Stimulated activated CD4-positive, alpha-beta T cell treated with anti-CD3 and anti-CD28 coated beads, Interleukin-12 subunit alpha, Interleukin-12 subunit beta, amount 100 ng/mL, for 24 hours (primary cell): Measurements from ENCODE around the gene SPNS2.

Experiments
- DNase-seq, 2 experiments: peaks; one replicate each; pipeline ENCODE4 v3.0.0-alpha.2; 2020; ENCODE audit warnings: low read depth in 2 of 2

SPNS2 gene

DNA sequence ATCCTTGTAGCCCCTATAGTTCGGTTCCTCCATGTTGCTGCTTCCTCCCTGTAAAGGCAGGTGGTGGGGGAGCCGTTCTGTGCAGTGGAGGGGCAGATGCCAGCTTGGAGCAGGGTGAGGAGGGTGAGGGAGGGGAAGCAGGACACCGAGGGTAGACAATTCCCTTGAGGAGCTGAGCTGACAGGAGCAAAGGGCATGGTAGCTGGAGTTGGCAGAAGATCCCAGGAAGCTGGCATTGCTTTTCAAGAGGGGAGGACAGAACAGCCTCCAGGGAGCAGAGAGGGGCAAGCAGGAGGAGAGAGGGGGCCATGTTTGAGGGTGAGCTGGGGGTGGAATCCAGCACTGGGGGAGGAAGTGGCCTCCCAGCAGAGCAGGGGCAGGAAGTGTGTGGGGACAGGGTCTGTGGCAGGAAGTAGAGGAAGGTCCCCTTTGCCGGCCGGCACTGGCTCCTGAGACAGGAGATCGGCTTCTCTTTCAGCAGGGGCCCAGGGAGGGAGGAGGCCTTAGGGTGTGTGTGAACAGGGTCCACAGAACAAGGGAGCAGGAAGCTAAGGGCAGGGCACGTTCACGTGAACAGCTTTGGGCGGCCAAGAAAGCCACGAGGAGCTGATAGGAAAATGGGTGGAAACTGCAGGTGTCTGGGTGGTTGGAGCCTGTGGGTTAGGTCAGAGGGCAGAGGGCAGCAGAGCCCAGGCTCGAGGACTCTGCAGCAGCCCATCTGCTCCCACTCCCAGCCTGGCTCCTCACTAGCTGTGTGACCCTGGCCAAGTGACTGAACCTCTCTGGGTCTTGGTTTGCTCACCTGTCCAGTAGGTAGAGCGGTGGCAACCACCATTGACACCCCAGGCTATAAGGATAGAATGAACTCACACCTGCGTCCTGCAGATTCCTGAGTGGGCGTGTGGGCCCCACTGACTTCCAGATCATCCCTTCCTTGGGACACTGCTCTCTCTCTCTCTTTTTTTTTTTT lies 17.5 kb upstream of the SPNS2 start:
- peak in 1 of 2 experiments; percentile 27 for DNase-seq

GRCh38 chr17:4482338-4483011 lies 16.2 kb upstream of the SPNS2 start:
- DNase-seq, result no peak

- DNase-seq, result no peak
Observed at GRCh38 chr17:4483012-4483840, 15.5 kb upstream of the SPNS2 start.

- peak; percentile 24 to 45 for DNase-seq
Observed at GRCh38 chr17:4485676-4486646, 12.7 kb upstream of the SPNS2 start.

- DNase-seq, result no peak
Observed at GRCh38 chr17:4487296-4487695, 11.4 kb upstream of the SPNS2 start.

DNA sequence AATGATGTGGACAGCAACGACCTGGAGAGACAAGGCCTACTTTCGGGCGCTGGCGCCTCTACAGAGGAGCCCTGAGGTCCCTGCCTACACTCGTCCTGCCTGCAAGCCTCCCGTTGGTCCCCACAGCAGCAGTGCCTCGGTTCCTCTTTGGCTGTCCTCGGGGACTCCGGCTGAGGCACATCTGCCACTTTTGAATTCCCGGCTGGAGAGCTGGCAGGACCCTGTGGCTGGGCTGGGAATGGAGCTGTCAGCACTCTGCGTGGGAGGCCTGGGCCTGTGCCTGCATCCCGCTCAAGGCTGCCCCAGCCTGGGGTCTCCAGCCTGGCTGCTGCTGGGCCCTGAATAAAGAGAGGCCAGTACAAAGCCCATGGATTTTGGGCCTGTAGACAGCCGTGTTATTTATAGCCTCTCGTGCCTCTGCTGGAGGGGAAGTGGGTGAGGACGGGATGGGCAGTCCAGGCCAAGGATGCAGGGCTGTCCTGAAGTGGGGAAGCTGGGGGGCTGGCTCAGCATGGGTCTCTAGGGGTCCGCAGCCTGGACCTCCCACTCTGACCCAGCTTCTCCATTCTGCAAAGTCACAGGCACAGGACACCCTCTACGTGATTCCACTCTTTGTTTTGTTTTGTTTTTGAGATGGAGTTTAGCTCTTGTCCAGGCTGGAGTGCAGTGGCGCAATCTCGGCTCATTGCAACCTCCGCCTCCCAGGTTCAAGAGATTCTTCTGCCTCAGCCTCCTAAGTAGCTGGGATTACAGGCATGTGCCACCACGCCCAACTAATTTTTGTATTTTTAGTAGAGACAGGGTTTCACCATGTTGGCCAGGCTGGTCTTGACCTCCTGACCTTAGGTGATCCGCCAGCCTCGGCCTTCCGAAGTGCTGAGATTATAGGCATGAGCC lies 10.6 kb upstream of the SPNS2 start:
- no peak for DNase-seq

GRCh38 chr17:4488989-4489595 lies 9.6 kb upstream of the SPNS2 start:
- no peak for DNase-seq

DNA sequence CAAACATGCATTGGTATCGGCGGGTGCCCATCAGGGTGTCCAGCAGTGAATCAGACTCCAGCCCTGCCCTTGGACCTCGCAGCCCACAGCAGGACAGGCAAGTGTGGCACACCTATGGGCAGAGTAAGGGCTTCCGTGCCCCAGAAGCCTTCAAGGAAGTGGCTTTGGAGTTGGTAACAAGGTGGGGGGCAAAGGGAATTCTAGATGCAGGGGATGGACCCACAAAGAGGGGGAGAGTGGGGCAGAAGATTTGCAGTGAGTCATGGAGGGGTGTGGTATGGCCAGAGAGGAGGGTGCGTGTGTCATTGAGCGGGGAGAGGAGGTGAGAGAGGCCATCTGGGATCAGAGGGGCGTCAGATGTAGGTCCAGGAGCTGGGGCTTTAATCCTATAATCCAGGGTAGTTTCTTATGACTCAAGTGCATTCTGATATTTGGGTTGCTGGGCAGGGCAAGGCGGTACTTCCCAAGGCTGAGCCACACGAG lies 8.5 kb upstream of the SPNS2 start:
- DNase-seq, result no peak

DNA sequence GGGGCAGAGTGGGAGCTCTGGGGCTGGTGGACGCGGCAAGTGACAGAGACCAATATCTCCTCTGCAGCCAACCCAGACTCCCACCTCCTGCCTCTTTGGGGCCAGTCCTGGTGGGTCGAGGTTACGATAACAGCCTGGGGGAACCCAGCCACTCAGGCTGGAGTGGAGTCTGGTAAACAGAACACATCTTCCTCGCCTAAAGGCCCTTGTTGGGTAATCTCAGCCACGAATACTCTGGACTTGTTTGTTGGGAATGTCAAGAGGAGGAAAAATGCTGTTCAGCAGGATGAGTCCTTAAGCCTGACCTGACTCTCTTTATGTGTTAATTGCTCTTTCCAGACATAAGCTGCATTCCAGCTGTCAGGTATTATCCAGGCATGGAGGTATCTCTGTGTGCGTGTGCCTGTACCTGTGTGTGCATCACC lies 8.0 kb upstream of the SPNS2 start:
- DNase-seq, result no peak

- DNase-seq, result no peak
Observed at GRCh38 chr17:4492721-4493561, 5.7 kb upstream of the SPNS2 start.

DNA sequence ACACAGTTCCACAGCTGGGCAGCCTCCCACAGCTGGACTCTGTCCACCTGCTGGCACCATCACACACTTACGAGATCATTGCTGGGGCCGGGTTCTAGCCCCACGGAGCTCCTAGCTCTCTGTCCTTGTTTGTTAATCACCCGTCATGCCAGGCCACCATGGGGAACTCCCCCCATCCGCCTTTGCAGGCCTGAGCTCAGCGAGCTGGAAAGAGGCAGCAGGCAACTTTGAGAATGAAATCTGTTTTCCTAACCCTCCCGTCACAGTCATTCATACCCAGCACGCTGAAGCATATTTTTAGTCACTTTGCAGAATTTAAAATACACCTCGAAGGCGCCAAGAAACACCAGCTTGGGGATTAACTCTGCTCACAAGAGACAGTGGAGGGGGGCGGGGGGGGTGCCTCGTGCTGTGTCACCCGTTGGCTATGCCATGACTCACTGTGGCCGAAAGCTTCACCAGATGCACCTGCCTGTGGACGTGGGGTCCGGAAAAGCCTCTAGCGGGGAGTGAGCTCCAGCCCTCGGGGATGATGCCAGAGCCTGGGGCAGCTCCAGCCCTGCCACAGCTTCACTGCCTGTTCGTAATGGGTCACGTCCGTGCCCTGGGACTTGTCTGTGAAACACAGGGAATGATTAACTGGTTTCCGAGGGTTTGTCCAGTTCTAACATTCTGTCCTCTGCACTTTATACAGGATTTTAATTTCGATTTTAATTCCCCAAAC lies 1.4 kb upstream of the SPNS2 start:
- no peak for DNase-seq

DNA sequence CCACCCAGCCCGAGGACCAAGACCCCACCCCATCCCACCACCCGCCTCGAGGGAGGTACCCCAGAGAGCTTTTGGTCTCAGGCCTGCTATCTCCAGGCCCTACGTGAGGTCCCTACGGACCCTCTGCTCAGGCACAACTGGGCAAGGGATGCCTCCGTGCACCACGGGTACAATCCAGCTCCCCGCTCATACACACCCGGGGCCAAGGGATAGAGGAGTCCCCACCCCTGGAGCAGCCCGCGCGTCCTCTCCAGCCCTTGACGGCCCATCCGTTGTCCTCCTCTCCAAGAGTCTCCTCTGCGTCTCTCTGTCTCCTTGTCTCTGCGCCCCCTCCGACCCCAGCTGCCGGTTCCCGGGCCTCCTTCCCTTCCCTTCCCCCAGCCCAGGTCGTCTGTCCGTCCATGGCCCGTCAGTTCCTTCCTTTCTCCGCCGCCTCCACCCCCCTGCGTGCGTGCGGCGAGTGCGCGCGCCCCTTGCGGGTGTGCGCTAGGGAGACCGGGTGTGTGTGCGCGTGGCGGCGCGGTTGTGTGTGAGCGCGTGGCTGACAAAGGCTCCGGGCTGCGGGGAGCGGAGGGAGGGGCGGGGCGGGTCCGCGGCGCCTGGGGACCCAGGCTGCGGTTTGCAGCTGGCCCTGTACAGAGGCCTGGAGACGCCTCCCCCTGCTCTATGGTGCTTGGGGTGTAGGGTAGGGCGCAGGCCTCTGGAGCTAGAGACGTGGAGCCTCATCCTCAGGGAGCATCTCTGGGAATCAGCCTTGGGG lies 930 bp downstream of the SPNS2 start:
- no peak for DNase-seq

DNA sequence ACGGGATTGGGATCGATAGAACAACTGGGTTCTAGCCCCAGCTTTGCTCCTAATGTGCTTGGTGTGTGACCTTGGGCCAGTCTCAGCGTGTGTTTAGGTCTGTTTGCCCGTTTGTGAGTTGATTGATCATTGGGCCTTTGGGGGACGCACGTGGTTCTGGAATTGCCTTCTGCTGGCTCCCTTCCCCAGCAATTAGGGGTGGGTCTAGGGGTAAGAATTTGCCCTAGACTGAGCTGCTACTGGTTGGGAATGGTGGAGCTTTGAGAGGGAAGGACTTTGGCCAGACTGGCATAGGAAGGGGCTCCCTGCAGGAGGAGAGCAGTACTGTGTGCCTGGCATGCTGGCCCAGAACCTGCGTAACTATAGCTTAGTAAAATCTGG lies 1.5 kb downstream of the SPNS2 start:
- no peak for DNase-seq

- DNase-seq, result no peak
Observed at GRCh38 chr17:4501295-4501949, 2.7 kb downstream of the SPNS2 start.

DNA sequence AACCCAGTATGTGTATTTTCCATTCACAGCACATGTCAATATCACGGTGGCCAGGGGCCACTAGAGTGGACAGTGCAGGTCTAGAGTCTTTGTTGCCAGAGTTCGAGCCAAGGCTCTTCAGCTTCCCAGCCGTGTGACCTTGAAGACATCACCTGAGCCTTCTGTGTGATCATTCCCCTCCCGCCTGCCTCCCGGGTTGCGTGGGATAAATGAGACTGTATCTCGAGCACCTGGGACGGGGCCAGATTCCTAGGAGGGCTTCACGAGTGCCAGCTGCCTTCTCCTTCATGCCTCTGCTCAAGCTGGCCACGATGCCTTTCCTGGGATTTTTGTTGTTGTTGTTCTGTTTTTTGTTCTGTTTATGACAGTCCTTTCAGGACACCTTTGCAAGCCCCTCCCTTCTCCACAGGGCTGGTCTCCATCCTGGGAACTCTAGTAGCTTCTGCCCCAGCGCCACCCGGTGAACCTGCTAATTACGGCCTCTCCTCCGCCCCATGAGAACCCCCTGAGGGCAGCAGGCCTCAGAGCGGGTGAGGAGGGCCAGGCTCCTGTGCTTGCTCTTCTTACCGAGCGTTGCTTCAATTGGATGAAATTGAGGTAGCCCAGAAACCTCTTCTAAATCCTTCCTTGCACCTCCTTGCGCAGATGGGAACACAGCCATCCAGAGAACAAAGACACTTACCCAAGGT lies 3.9 kb downstream of the SPNS2 start:
- DNase-seq, result no peak
